ENCODE measurements around the gene JUNB. TPM values are rescaled to one million over a fixed set of nuclear protein-coding genes. Genes with fewer than 3 reads are reported as not detected.

JUNB gene
- total and polyA plus RNA-seq, 2 of the 13 experiments (the other 11 are each of a cell fraction or from before 2014, with no cell fraction given), result 7.7 to 8.2 TPM

DNA sequence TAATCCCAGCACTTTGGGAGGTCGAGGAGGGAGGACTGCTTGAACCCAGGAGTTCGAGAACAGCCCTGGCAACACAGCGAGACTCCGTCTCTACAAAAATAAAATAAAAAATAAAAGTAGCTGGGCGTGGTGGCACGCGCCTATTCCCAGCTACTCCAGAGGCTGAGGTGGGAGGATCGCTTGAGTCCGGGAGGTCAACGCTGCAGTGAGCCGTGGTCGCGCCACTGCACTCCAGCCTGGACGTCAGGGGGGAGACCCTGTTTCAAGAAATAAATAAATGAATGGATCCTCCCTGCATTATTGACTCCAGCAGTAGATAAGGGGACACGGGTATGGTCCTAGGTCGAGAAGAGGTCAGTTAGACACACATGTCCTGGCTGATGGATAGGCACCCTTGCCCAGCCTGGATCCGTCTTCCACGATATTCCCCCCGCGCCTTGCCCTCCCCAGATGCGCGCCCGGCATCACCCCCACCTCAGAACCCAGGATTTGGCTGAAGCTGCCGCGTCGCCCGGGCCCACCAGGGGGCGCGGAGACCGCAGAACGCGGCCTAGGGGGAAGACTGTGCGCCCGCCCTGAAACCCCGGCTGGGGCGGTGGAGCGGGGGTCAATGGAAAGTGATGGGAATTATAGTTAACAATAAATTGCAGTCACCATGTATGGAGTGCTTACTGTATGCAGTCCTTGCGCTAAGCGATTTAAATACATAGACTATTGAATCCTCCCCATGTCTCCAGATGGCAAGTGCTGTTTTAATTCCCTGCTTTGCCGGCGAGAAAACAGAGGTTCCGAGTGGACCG is 13.9 kb upstream of the JUNB start (continued):
- TF ChIP-seq, protein P1, sequence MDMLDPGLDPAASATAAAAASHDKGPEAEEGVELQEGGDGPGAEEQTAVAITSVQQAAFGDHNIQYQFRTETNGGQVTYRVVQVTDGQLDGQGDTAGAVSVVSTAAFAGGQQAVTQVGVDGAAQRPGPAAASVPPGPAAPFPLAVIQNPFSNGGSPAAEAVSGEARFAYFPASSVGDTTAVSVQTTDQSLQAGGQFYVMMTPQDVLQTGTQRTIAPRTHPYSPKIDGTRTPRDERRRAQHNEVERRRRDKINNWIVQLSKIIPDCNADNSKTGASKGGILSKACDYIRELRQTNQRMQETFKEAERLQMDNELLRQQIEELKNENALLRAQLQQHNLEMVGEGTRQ (IDR thresholded peaks at IDR 0.05; ENCODE audit: low read depth, low read length), result no peak
- TF ChIP-seq, protein P1 (CRISPR knock-in tag; IDR thresholded peaks at IDR 0.05; ENCODE audit: borderline replicate concordance), result no peak
- TF ChIP-seq REL (CRISPR knock-in tag; conservative IDR thresholded peaks at IDR 0.05), result 0 out of 2 replicates have a peak, but pooled peaks have one; percentile 22
- TF ChIP-seq ZFP1 (CRISPR knock-in tag; IDR thresholded peaks at IDR 0.05), result no peak
- TF ChIP-seq, protein P2, sequence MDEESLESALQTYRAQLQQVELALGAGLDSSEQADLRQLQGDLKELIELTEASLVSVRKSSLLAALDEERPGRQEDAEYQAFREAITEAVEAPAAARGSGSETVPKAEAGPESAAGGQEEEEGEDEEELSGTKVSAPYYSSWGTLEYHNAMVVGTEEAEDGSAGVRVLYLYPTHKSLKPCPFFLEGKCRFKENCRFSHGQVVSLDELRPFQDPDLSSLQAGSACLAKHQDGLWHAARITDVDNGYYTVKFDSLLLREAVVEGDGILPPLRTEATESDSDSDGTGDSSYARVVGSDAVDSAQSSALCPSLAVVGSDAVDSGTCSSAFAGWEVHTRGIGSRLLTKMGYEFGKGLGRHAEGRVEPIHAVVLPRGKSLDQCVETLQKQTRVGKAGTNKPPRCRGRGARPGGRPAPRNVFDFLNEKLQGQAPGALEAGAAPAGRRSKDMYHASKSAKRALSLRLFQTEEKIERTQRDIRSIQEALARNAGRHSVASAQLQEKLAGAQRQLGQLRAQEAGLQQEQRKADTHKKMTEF (CRISPR knock-in tag; IDR thresholded peaks at IDR 0.05), result peak; percentile 43
- TF ChIP-seq ZNF670 (CRISPR knock-in tag; IDR thresholded peaks at IDR 0.05; ENCODE audit: borderline replicate concordance), result no peak
- TF ChIP-seq, protein P3, sequence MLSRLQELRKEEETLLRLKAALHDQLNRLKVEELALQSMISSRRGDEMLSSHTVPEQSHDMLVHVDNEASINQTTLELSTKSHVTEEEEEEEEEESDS (CRISPR knock-in tag; IDR thresholded peaks at IDR 0.05; ENCODE audit: borderline replicate concordance), result no peak
- no peak for TF ChIP-seq RNF2 (conservative IDR thresholded peaks at IDR 0.05; ENCODE audit: low read depth)
- no peak for TF ChIP-seq NFE2L2 (IDR thresholded peaks at IDR 0.05; ENCODE audit: low read length)
- TF ChIP-seq FOXA3 (CRISPR knock-in tag; IDR thresholded peaks at IDR 0.05), result no peak
- no peak for TF ChIP-seq HNRNPUL1 (IDR thresholded peaks at IDR 0.05; ENCODE audit: low read depth, low read length)
- TF ChIP-seq ZZZ3 (CRISPR knock-in tag; IDR thresholded peaks at IDR 0.05; ENCODE audit: borderline replicate concordance), result no peak
- TF ChIP-seq ZNF724P (CRISPR knock-in tag; IDR thresholded peaks at IDR 0.05; ENCODE audit: borderline replicate concordance), result no peak
- TF ChIP-seq KAT2B (IDR thresholded peaks at IDR 0.05; ENCODE audit: borderline replicate concordance, low read depth, low read length), result no peak
- no peak for TF ChIP-seq KAT7 (CRISPR knock-in tag; IDR thresholded peaks at IDR 0.05; ENCODE audit: borderline replicate concordance)
- TF ChIP-seq, protein P4, sequence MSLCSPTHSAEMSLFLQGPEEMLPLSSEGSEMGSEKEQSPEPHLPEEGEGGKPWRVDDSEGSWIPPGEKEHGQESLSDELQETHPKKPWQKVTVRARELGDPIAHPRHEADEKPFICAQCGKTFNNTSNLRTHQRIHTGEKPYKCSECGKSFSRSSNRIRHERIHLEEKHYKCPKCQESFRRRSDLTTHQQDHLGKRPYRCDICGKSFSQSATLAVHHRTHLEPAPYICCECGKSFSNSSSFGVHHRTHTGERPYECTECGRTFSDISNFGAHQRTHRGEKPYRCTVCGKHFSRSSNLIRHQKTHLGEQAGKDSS (CRISPR knock-in tag; IDR thresholded peaks at IDR 0.05; ENCODE audit: borderline replicate concordance, low read depth), result no peak
- TF ChIP-seq ZNF138 (CRISPR knock-in tag; IDR thresholded peaks at IDR 0.05; ENCODE audit: low read depth), result no peak
- no peak for TF ChIP-seq SIN3B (IDR thresholded peaks at IDR 0.05; ENCODE audit: low read length)
- TF ChIP-seq, protein P5, sequence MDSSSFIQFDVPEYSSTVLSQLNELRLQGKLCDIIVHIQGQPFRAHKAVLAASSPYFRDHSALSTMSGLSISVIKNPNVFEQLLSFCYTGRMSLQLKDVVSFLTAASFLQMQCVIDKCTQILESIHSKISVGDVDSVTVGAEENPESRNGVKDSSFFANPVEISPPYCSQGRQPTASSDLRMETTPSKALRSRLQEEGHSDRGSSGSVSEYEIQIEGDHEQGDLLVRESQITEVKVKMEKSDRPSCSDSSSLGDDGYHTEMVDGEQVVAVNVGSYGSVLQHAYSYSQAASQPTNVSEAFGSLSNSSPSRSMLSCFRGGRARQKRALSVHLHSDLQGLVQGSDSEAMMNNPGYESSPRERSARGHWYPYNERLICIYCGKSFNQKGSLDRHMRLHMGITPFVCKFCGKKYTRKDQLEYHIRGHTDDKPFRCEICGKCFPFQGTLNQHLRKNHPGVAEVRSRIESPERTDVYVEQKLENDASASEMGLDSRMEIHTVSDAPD (CRISPR knock-in tag; IDR thresholded peaks at IDR 0.05), result no peak
- TF ChIP-seq HMG20B (CRISPR knock-in tag; conservative IDR thresholded peaks at IDR 0.05), result no peak
- no peak for TF ChIP-seq ZFP82 (CRISPR knock-in tag; IDR thresholded peaks at IDR 0.05; ENCODE audit: borderline replicate concordance)
- TF ChIP-seq ZNF232 (CRISPR knock-in tag; IDR thresholded peaks at IDR 0.05; ENCODE audit: borderline replicate concordance), result peak; percentile 37; the same call in 1 of the 2 replicates
- no peak for TF ChIP-seq ZNF367 (CRISPR knock-in tag; IDR thresholded peaks at IDR 0.05; ENCODE audit: borderline replicate concordance)
- TF ChIP-seq NFIB (CRISPR knock-in tag; IDR thresholded peaks at IDR 0.05; ENCODE audit: borderline replicate concordance), result no peak
- peak; percentile 58; the same call in 1 of the 2 replicates for TF ChIP-seq ZNF17 (CRISPR knock-in tag; IDR thresholded peaks at IDR 0.05)
- TF ChIP-seq GTF2F1 (IDR thresholded peaks at IDR 0.05; ENCODE audit: low read length), result no peak

Measured in HepG2 (cell line).